HL-60 (cell line): ENCODE measurements around the gene ATPAF1.

ENCODE experiments used
- DNase-seq, 2 experiments: peaks; one replicate each; pipeline ENCODE4 v3.0.0-alpha.2; 2010 to 2020; ENCODE audit warnings: low read depth in 1 of 2, low spot score in 1 of 2
- H3K27ac ChIP-seq: fragments of 250-450 bp; sonication (Bioruptor Pico); replicated peaks from 2 replicates; pipeline ENCODE4 v1.5.1; 2020; ENCODE audit warnings: mild to moderate bottlenecking, moderate library complexity
- H3K27me3 ChIP-seq: fragments of 250-450 bp; sonication (Bioruptor Pico); 2 replicates; pipeline ENCODE4 v1.5.1; 2021; ENCODE audit warnings: mild to moderate bottlenecking, moderate library complexity; ENCODE audit not compliant: insufficient read depth, poor library complexity, severe bottlenecking
- H3K4me3 ChIP-seq: replicated peaks from 2 replicates; pipeline ENCODE4 v1.5.1; 2011; ENCODE audit warnings: mild to moderate bottlenecking, control low read depth, low read length; ENCODE audit not compliant: insufficient read depth
- GABPA ChIP-seq: IDR thresholded peaks from 2 replicates; pipeline ENCODE4 v1.6.1; 2012; ENCODE audit warnings: low read depth
- POLR2AphosphoS5 ChIP-seq: IDR thresholded peaks from 2 replicates; pipeline ENCODE4 v1.6.1; 2012; ENCODE audit warnings: low read depth
- SPI1 ChIP-seq: IDR thresholded peaks from 2 replicates; pipeline ENCODE4 v1.6.1; 2012; ENCODE audit warnings: low read depth, mild to moderate bottlenecking, borderline replicate concordance
- TF ChIP-seq, protein P1 (sequence below): IDR thresholded peaks from one replicate; pipeline ENCODE4 v1.5.1; 2011; ENCODE audit warnings: low read length, control low read depth, inconsistent platforms; ENCODE audit not compliant: insufficient read depth
- TF ChIP-seq, protein P2 (sequence below): IDR thresholded peaks from 2 replicates; pipeline ENCODE4 v1.6.1; 2012; ENCODE audit warnings: low read depth; ENCODE audit not compliant: insufficient replicate concordance

Gene ATPAF1

DNA sequence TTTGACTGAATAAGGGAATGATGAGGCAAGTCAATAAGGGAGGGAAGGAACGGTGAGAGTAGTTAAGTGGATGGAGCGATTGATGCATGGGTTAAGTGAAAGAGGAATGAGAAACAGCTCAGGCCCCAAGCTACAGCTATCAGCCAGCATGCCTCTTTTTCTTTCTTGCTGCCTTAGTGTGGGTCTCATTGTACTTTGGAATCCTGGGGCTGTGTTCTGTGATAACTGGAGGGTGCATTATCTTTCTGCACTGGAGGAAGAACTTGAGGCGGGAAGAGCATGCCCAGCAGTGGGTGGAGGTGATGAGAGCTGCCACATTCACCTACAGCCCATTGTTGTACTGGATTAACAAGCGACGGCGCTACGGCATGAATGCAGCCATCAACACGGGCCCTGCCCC is 4.5 kb upstream of the ATPAF1 start:
- no peak for DNase-seq
- Histone ChIP-seq H3K27ac (no peak overlapping the region), H3K4me3 (no peak overlapping the region), H3K27me3 (no peaks in the 10 kb centered on the region)
- TF ChIP-seq GABPA (no peak), SPI1 (no peak), POLR2AphosphoS5 (no peak)
- TF ChIP-seq, protein P1, sequence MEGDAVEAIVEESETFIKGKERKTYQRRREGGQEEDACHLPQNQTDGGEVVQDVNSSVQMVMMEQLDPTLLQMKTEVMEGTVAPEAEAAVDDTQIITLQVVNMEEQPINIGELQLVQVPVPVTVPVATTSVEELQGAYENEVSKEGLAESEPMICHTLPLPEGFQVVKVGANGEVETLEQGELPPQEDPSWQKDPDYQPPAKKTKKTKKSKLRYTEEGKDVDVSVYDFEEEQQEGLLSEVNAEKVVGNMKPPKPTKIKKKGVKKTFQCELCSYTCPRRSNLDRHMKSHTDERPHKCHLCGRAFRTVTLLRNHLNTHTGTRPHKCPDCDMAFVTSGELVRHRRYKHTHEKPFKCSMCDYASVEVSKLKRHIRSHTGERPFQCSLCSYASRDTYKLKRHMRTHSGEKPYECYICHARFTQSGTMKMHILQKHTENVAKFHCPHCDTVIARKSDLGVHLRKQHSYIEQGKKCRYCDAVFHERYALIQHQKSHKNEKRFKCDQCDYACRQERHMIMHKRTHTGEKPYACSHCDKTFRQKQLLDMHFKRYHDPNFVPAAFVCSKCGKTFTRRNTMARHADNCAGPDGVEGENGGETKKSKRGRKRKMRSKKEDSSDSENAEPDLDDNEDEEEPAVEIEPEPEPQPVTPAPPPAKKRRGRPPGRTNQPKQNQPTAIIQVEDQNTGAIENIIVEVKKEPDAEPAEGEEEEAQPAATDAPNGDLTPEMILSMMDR, result no peak
- TF ChIP-seq, protein P2, sequence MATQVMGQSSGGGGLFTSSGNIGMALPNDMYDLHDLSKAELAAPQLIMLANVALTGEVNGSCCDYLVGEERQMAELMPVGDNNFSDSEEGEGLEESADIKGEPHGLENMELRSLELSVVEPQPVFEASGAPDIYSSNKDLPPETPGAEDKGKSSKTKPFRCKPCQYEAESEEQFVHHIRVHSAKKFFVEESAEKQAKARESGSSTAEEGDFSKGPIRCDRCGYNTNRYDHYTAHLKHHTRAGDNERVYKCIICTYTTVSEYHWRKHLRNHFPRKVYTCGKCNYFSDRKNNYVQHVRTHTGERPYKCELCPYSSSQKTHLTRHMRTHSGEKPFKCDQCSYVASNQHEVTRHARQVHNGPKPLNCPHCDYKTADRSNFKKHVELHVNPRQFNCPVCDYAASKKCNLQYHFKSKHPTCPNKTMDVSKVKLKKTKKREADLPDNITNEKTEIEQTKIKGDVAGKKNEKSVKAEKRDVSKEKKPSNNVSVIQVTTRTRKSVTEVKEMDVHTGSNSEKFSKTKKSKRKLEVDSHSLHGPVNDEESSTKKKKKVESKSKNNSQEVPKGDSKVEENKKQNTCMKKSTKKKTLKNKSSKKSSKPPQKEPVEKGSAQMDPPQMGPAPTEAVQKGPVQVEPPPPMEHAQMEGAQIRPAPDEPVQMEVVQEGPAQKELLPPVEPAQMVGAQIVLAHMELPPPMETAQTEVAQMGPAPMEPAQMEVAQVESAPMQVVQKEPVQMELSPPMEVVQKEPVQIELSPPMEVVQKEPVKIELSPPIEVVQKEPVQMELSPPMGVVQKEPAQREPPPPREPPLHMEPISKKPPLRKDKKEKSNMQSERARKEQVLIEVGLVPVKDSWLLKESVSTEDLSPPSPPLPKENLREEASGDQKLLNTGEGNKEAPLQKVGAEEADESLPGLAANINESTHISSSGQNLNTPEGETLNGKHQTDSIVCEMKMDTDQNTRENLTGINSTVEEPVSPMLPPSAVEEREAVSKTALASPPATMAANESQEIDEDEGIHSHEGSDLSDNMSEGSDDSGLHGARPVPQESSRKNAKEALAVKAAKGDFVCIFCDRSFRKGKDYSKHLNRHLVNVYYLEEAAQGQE, result no peak

DNA sequence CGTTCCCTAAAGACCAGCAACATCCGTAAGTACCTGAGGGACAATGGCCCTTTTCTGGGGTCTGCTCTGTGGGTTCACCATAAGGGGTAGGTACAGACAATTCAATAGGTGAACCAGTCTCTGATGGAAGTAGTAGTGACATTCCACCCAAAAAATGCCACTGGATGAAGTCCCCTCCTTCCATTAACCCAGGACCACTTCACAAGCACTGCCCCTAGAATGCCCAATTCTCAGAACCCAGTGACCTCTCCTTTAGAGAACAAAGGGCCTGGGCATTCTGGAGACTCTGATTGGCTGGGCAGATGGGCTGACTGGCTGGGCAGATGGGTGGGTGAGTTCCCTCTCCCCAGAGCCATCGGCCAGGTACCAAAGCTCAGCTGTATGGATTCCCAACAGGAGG is 3.4 kb upstream of the ATPAF1 start, which contains the start of gene TEX38:
Gene TEX38 (plus strand): TSS at position 301 of the 400 bp plus-strand sequence. CDS start 81 bp downstream, at position 382.
- DNase-seq, result no peak
- TF ChIP-seq POLR2AphosphoS5 (no peak), GABPA (no peak), SPI1 (no peak)
- TF ChIP-seq, protein P1, result no peak
- TF ChIP-seq, protein P2, result no peak
- H3K27me3 ChIP-seq, result no peaks in the 10 kb centered on the region
- H3K27ac ChIP-seq, result no peak within 1 kb of the TSS
- H3K4me3 ChIP-seq, result no peak within 1 kb of the TSS

DNA sequence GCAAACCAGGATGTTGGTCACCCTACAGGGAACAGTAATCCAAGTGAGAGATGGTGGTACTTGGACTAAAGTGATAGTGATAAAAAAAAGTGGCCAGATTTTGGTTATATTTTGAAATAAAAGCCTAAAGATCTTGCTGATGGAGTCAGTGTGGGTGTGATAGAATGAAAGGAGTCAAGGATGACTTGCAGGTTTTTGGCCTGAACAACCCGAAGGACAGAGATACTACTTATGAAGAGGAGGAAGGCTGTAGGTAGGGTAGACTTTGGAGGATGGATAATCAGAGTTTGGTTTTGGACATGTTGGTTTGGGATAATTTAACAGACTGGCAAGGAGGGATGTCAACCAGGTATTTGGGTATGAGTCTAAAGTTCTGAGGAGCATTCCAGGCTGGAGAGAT is 2.0 kb upstream of the ATPAF1 start:
- TF ChIP-seq SPI1 (no peak), POLR2AphosphoS5 (no peak), GABPA (no peak)
- TF ChIP-seq, protein P1, result no peak
- TF ChIP-seq, protein P2, result no peak
- no peak for DNase-seq
- Histone ChIP-seq H3K4me3 (no peak overlapping the region), H3K27ac (no peak overlapping the region), H3K27me3 (no peaks in the 10 kb centered on the region)
